ENCODE data around the gene STX3. TPM values are rescaled to one million over a fixed set of nuclear protein-coding genes. Genes with fewer than 3 reads are reported as not detected.

Gene STX3
- polyA plus RNA-seq, 1 donor from 2014 or later = 21.3 TPM

- Histone ChIP-seq H3K27me3 (ENCODE audit: insufficient read depth, low read depth, low read length) (peaks cover 10% of the 10 kb centered on the region), H3K27ac (ENCODE audit: low read length) (no peak overlapping the region)
- TF ChIP-seq SMC3 (conservative IDR thresholded peaks at IDR 0.05; ENCODE audit: poor library complexity) (no peak), REST (IDR thresholded peaks at IDR 0.05; ENCODE audit: borderline replicate concordance) (no peak), EZH2 (IDR thresholded peaks at IDR 0.05; ENCODE audit: borderline replicate concordance, insufficient read depth, low read length, poor library complexity, severe bottlenecking) (no peak), TAF1 (IDR thresholded peaks at IDR 0.05; ENCODE audit: low read depth) (no peak), MXI1 (conservative IDR thresholded peaks at IDR 0.05; ENCODE audit: poor library complexity, severe bottlenecking) (no peak), CTCF (IDR thresholded peaks at IDR 0.05; ENCODE audit: poor library complexity, severe bottlenecking) (no peak), POLR2AphosphoS5 (IDR thresholded peaks at IDR 0.05) (no peak)
Observed at GRCh38 chr11:59754494-59754858, 700 bp upstream of the STX3 start.

GRCh38 chr11:59755701-59756557 is 753 bp downstream of the STX3 start:
- Histone ChIP-seq H3K79me2 (replicated peaks; ENCODE audit: insufficient read depth, low read length) (no peaks in the 10 kb centered on the region), H3K27me3 (ENCODE audit: insufficient read depth, low read depth, low read length) (peaks cover 10% of the 10 kb centered on the region), H3K4me3 (ENCODE audit: low read length) (peak overlapping the region; percentile 96), H3K4me2 (ENCODE audit: low read length) (peak overlapping the region; percentile 62), H3F3A (ENCODE audit: insufficient read depth, low read length, poor library complexity, severe bottlenecking) (no peaks in the 10 kb centered on the region), H3K9me3 (ENCODE audit: low read length) (no peaks in the 10 kb centered on the region), H3K36me3 (ENCODE audit: insufficient read depth, low read length) (no peaks in the 10 kb centered on the region), H3K9ac (ENCODE audit: low read length) (peak overlapping the region; percentile 68), H3K9me2 (ENCODE audit: insufficient read depth, low read length) (no peaks in the 10 kb centered on the region), H4K20me1 (ENCODE audit: insufficient read depth) (no peaks in the 10 kb centered on the region), H2AFZ (ENCODE audit: low read depth, low read length) (no peak overlapping the region), H3K27ac (ENCODE audit: low read length) (no peak overlapping the region)
- TF ChIP-seq RAD21 (conservative IDR thresholded peaks at IDR 0.05) (no peak), POLR2AphosphoS5 (IDR thresholded peaks at IDR 0.05) (no peak), EP300 (conservative IDR thresholded peaks at IDR 0.05; ENCODE audit: poor library complexity, severe bottlenecking) (no peak), CTCF (IDR thresholded peaks at IDR 0.05; ENCODE audit: poor library complexity, severe bottlenecking) (no peak), TAF1 (IDR thresholded peaks at IDR 0.05; ENCODE audit: low read depth) (no peak), SMC3 (conservative IDR thresholded peaks at IDR 0.05; ENCODE audit: poor library complexity) (no peak), MXI1 (conservative IDR thresholded peaks at IDR 0.05; ENCODE audit: poor library complexity, severe bottlenecking) (no peak), EZH2 (IDR thresholded peaks at IDR 0.05; ENCODE audit: borderline replicate concordance, insufficient read depth, low read length, poor library complexity, severe bottlenecking) (no peak)

More at GRCh38 chr11:59754494-59754858, 700 bp upstream of the STX3 start:
- peak overlapping the region; percentile 85 for H3K4me2 ChIP-seq (ENCODE audit: low read length)
- no peaks in the 10 kb centered on the region for H4K20me1 ChIP-seq (ENCODE audit: insufficient read depth)
- H3F3A ChIP-seq (ENCODE audit: insufficient read depth, low read length, poor library complexity, severe bottlenecking) = no peaks in the 10 kb centered on the region
- H2AFZ ChIP-seq (ENCODE audit: low read depth, low read length) = peak overlapping the region; percentile 79
- H3K36me3 ChIP-seq (ENCODE audit: insufficient read depth, low read length) = no peaks in the 10 kb centered on the region
- H3K9ac ChIP-seq (ENCODE audit: low read length) = peak overlapping the region; percentile 68
- H3K9me2 ChIP-seq (ENCODE audit: insufficient read depth, low read length) = no peaks in the 10 kb centered on the region
- no peaks in the 10 kb centered on the region for H3K9me3 ChIP-seq (ENCODE audit: low read length)
- peak overlapping the region; percentile 96 for H3K4me3 ChIP-seq (ENCODE audit: low read length)
- no peaks in the 10 kb centered on the region for H3K79me2 ChIP-seq (replicated peaks; ENCODE audit: insufficient read depth, low read length)

Data from neural cell (in vitro differentiated cells).